Neural progenitor cell (in vitro differentiated cells): ENCODE measurements around the gene YBX3. TPM values are rescaled to one million over a fixed set of nuclear protein-coding genes. Genes with fewer than 3 reads are reported as not detected.

Experiments
- DNase-seq: peaks from one replicate; pipeline ENCODE4 v3.0.0-alpha.2; 2016; ENCODE audit warnings: low spot score
- H2AFZ ChIP-seq: fragments of 200-600 bp; sonication (generic); replicated peaks from 2 replicates; pipeline ENCODE4 v1.6.1; 2016; ENCODE audit warnings: antibody characterized with exemption
- H3F3A ChIP-seq: fragments of 200-600 bp; sonication (generic); 2 replicates; pipeline ENCODE4 v1.6.1; 2016; ENCODE audit warnings: antibody characterized with exemption, low read depth
- H3K27ac ChIP-seq: fragments of 200-600 bp; sonication (generic); 2 replicates; pipeline ENCODE4 v1.5.1; 2016; ENCODE audit warnings: mild to moderate bottlenecking
- H3K27me3 ChIP-seq: fragments of 200-600 bp; sonication (generic); 2 replicates; pipeline ENCODE4 v1.6.1; 2016; ENCODE audit warnings: mild to moderate bottlenecking, moderate library complexity
- H3K36me3 ChIP-seq: fragments of 200-600 bp; sonication (generic); 2 replicates; pipeline ENCODE4 v1.5.1; 2016
- H3K4me1 ChIP-seq: fragments of 200-600 bp; sonication (generic); 2 replicates; pipeline ENCODE4 v1.6.1; 2016; ENCODE audit warnings: mixed run types
- H3K4me2 ChIP-seq: fragments of 200-600 bp; sonication (generic); 2 replicates; pipeline ENCODE4 v1.6.1; 2016
- H3K4me3 ChIP-seq: fragments of 200-600 bp; sonication (generic); 2 replicates; pipeline ENCODE4 v1.5.1; 2016
- H3K79me2 ChIP-seq: fragments of 200-600 bp; sonication (generic); 2 replicates; pipeline ENCODE4 v1.6.1; 2016; ENCODE audit warnings: low read depth
- H3K9ac ChIP-seq: fragments of 200-600 bp; sonication (generic); 2 replicates; pipeline ENCODE4 v1.6.1; 2016
- H3K9me3 ChIP-seq: fragments of 200-600 bp; sonication (generic); 2 replicates; pipeline ENCODE4 v1.5.1; 2016; ENCODE audit warnings: low read depth
- H4K20me1 ChIP-seq: fragments of 200-600 bp; sonication (generic); 2 replicates; pipeline ENCODE4 v1.6.1; 2016; ENCODE audit warnings: low read depth
- H3K27ac Mint-ChIP-seq: 3 replicates; pipeline ENCODE4 v1.8.0; 2021; ENCODE audit warnings: mixed read lengths
- H3K27me3 Mint-ChIP-seq: 2 replicates; pipeline ENCODE4 v1.8.0; 2022; ENCODE audit warnings: low read depth, mild to moderate bottlenecking, inconsistent platforms, moderate library complexity, mixed read lengths; ENCODE audit not compliant: insufficient read depth
- H3K36me3 Mint-ChIP-seq: 3 replicates; pipeline ENCODE4 v1.8.0; 2021; ENCODE audit warnings: mixed read lengths
- H3K4me1 Mint-ChIP-seq: 3 replicates; pipeline ENCODE4 v1.8.0; 2021; ENCODE audit warnings: mixed read lengths
- H3K4me3 Mint-ChIP-seq: 3 replicates; pipeline ENCODE4 v1.8.0; 2021; ENCODE audit warnings: mild to moderate bottlenecking, moderate library complexity, mixed read lengths
- H3K9me3 Mint-ChIP-seq: 3 replicates; pipeline ENCODE4 v1.8.0; 2020; ENCODE audit warnings: mixed read lengths
- CTCF ChIP-seq: fragments of 200-600 bp; sonication (generic); IDR thresholded peaks from 2 replicates; pipeline ENCODE4 v1.5.1; 2017; ENCODE audit warnings: antibody characterized with exemption, mild to moderate bottlenecking
- EZH2 ChIP-seq: fragments of 200-600 bp; sonication (generic); IDR thresholded peaks from 2 replicates; pipeline ENCODE4 v1.6.1; 2017; ENCODE audit warnings: antibody characterized with exemption, mild to moderate bottlenecking, moderate library complexity
- EZH2phosphoT487 ChIP-seq: fragments of 200-600 bp; sonication (generic); IDR thresholded peaks from 2 replicates; pipeline ENCODE4 v1.6.1; 2017; ENCODE audit warnings: antibody characterized with exemption
- total RNA-seq: library from RNA; depleted of rRNA; stranded (reverse); fragments of >200 nt; gene quantifications from 2 replicates; pipeline ENCODE4 v1.2.3, GENCODE V29; 2015; ENCODE audit warnings: low replicate concordance

YBX3 gene
- total RNA-seq, 1 donor from 2014 or later: 78.9 TPM

DNA sequence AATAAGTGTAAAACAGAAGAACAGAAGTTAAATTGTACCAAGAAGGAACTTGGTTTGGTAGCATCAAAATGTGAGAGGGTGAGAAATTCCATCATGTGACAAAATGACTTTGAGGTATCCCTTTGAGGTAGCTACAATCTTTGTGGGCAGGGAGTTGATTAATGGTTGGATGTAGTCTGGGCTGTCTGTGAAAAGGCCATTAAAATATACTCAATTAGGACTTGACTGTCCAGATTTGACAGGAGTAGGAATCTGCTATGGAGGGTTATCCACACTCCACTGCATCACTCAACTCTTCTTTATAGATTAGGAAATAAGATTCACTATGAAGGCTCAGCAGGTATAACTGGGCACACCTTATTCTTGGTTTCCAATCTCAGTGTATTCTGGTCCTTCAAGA lies 7.4 kb upstream of the YBX3 start:
- Mint-ChIP-seq H3K4me3 (no peak overlapping the region), H3K27me3 (no peaks in the 10 kb centered on the region), H3K36me3 (no peaks in the 10 kb centered on the region), H3K4me1 (no peaks in the 10 kb centered on the region), H3K27ac (no peak overlapping the region), H3K9me3 (no peaks in the 10 kb centered on the region)
- Histone ChIP-seq H3K36me3 (no peaks in the 10 kb centered on the region), H3K4me2 (no peak overlapping the region), H3K79me2 (no peaks in the 10 kb centered on the region), H3K9ac (no peak overlapping the region), H3K27ac (no peak overlapping the region), H4K20me1 (no peaks in the 10 kb centered on the region), H3K4me3 (no peak overlapping the region), H3K9me3 (no peaks in the 10 kb centered on the region), H3F3A (no peaks in the 10 kb centered on the region), H3K4me1 (no peaks in the 10 kb centered on the region), H2AFZ (no peak overlapping the region), H3K27me3 (peaks cover 6% of the 10 kb centered on the region)
- no peak for DNase-seq
- TF ChIP-seq EZH2phosphoT487 (no peak), CTCF (no peak), EZH2 (no peak)

DNA sequence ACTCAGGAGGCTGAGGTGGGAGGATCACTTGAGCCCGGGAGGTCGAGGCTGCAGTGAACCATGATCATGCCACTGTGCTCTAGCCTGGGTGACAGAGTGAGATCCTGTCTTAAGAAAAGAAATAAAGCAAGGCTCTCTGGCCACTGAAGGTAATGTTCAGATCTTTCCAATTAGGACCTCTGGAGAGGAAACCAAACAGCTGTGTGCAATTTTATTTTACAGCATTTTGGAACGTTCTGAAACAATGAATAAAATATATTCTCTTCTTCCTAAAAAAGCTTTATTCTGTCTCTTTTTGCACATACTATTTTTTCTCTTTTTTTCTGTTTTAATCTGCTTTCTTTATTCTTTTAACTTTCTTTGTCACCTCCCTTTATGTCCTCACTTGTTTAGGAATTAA lies 5.0 kb upstream of the YBX3 start:
- Mint-ChIP-seq H3K27ac (no peak overlapping the region), H3K36me3 (no peaks in the 10 kb centered on the region), H3K27me3 (peaks cover 2% of the 10 kb centered on the region), H3K9me3 (no peaks in the 10 kb centered on the region), H3K4me1 (peaks cover 8% of the 10 kb centered on the region), H3K4me3 (no peak overlapping the region)
- H3K36me3 ChIP-seq: no peaks in the 10 kb centered on the region
- no peaks in the 10 kb centered on the region for H4K20me1 ChIP-seq
- peaks cover 7% of the 10 kb centered on the region for H3K4me1 ChIP-seq
- H3F3A ChIP-seq: peaks cover 7% of the 10 kb centered on the region
- no peak overlapping the region for H3K4me2 ChIP-seq
- no peak overlapping the region for H2AFZ ChIP-seq
- no peaks in the 10 kb centered on the region for H3K79me2 ChIP-seq
- H3K9me3 ChIP-seq: no peaks in the 10 kb centered on the region
- H3K27me3 ChIP-seq: peaks cover 26% of the 10 kb centered on the region
- H3K27ac ChIP-seq: no peak overlapping the region
- no peak for TF ChIP-seq CTCF
- TF ChIP-seq EZH2: no peak
- no peak for TF ChIP-seq EZH2phosphoT487
- no peak for DNase-seq
- no peak overlapping the region for H3K9ac ChIP-seq
- no peak overlapping the region for H3K4me3 ChIP-seq

- DNase-seq: no peak
- Histone ChIP-seq H3K4me3 (no peak overlapping the region), H3K27ac (no peak overlapping the region), H3K4me2 (no peak overlapping the region), H4K20me1 (no peaks in the 10 kb centered on the region), H3K9me3 (no peaks in the 10 kb centered on the region), H3K79me2 (peaks cover 8% of the 10 kb centered on the region), H3K9ac (no peak overlapping the region), H3F3A (peaks cover 13% of the 10 kb centered on the region), H3K4me1 (peaks cover 7% of the 10 kb centered on the region), H3K36me3 (no peaks in the 10 kb centered on the region), H2AFZ (no peak overlapping the region), H3K27me3 (peaks cover 26% of the 10 kb centered on the region)
- H3K4me1 Mint-ChIP-seq: peaks cover 13% of the 10 kb centered on the region
- no peaks in the 10 kb centered on the region for H3K9me3 Mint-ChIP-seq
- H3K4me3 Mint-ChIP-seq: no peak overlapping the region
- no peaks in the 10 kb centered on the region for H3K36me3 Mint-ChIP-seq
- H3K27me3 Mint-ChIP-seq: peaks cover 7% of the 10 kb centered on the region
- TF ChIP-seq CTCF (no peak), EZH2 (no peak), EZH2phosphoT487 (no peak)
- H3K27ac Mint-ChIP-seq: no peak overlapping the region
Observed at GRCh38 chr12:10726945-10727344, 3.8 kb upstream of the YBX3 start.
